NCI-H1436 treated with DMSO at 0.1 percent for 48 hours (cell line): ENCODE results near the gene DIS3L.
A peak's percentile ranks its signal among the peaks of the same experiment; 100 is the strongest.
"Not testable (repeated sequence)": the region's sequence is repeated elsewhere in the genome, so short reads cannot be mapped to it uniquely, and the experiment has no call there.

Experiments
- DNase-seq: peaks from one replicate; lab custom pipeline; 2025; lab: John Stamatoyannopoulos, UW

The DIS3L gene

DNA sequence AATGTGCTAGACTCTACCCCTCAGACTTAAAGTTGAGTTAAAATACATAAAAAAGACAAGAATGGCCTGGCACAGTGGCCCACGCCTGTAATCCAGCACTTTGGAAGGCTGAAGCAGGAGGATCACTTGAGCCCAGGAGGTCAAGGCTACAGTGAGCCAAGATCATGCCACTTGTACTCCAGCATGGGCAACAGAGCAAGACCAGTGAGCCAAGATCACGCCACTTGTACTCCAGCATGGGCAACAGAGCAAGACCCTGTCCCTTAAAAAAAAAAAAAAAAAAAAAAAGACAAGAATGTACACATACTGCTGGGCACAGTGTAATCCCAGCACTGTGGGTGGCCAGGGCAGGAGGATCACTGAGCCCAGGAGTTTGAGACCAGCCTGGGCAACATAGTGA is 17.4 kb downstream of the DIS3L start:
- no peak for DNase-seq

DNA sequence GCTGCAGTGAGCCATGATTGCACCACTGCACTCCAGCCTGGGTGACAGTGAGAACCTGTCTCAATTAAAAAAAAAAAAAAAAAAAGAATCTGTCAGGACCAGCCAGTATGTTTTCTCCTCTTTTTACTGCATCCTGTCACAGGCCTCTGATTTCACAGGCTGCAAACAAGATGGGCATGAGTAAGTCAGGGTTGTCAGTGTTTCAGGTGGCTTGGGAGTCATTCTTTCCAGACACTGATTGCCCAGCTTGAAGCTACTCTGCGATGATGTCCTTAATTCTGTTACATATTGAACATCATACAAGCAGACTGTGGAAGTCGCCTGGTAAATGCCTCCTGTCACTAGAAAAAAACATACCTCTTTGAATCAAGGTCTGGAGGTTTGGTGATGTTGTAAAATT is 18.8 kb downstream of the DIS3L start:
- DNase-seq: no peak

DNA sequence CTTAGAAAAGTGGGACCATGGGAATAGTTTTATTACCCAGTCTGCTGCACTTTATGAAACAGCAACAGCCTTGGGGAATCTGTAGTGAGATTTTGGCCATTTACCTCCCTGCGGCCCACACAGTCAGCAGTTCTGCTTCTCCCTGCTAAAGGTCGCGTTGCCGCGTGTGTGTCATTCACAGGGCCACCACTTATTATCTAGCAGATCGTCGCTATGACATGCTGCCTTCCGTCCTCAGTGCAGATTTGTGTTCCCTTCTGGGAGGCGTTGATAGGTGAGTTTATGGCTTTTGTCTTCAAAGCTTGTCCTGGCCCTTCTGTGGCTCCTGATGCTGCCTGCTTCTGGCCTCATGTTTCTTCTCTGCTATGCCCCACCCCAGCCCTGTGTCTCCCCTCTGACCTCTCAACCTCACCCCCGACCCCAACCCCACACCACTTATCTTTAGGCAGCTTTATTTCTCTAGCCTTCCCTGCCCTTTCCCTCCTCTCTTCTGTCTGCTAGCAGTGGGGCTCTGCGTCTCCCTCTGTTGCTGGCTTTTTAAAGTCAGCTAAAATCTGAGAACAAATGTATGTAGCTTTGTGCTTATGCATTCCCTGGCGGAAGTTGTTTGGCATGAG is 30.1 kb downstream of the DIS3L start:
- no peak for DNase-seq

DNA sequence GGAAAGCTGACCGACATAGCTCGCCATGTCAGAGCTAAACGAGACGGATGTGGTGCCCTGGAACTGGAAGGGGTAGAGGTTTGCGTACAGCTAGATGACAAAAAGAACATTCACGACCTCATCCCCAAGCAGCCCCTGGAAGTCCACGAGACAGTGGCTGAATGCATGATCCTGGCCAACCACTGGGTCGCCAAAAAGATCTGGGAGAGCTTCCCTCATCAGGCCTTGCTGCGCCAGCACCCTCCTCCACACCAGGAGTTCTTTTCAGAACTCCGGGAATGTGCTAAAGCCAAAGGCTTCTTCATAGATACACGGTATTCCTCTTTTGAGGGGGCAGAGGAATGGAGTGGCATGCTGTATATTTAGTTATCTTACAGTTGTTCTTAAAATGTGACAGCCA is 32.7 kb downstream of the DIS3L start:
- no peak for DNase-seq

DNA sequence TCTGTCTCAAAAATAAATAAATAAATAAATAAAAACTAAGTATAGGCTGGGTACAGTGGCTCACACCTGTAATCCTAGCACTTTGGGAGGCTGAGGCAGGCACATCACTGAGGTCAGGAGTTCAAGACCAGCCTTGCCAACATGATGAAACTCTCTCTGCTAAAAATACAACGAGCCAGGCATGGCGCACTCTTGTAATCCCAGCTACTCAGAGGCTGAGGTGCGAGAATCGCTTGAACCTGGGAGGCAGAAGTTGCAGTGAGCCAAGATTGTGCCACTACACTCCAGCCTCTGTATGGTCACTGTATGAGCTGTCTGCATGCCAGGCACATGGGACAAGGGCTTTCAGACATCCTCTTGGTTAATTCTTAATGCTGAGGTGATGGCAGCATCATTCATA is 34.4 kb downstream of the DIS3L start:
- DNase-seq: no peak

DNA sequence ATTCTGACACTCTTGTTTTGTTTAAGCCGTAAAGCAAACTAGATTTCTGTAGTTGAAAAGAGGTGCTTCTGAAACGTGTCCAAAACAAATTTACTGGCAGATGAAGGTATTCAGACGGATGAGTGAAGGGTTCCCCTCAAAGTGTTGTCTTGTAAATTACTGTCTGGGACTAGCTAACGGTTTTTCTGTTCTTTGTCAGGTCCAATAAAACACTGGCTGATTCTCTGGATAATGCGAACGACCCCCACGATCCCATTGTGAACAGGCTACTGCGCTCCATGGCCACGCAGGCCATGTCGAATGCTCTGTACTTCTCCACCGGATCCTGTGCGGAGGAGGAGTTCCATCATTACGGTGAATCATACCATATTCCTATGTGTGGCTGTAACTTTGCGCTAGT is 35.4 kb downstream of the DIS3L start:
- DNase-seq: no peak

DNA sequence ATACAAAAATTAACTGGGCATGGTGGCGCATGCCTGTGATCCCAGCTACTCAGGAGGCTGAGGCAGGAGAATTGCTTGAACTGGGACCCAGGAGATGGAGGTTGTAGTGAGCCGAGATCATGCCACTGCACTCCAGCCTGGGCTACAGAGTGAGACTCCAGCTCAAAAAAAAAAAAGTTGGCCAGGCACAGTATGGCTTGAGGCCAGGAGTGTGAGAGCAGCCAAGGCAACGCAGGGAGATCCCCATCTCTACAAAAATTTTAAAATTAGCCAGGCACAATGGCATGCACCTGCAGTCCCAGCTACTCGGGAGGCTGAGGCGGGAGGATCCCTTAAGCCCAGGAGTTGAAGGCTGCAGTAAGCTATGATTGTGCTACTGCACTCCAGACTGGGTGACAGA is 55.2 kb downstream of the DIS3L start:
- not testable (repeated sequence) for DNase-seq

DNA sequence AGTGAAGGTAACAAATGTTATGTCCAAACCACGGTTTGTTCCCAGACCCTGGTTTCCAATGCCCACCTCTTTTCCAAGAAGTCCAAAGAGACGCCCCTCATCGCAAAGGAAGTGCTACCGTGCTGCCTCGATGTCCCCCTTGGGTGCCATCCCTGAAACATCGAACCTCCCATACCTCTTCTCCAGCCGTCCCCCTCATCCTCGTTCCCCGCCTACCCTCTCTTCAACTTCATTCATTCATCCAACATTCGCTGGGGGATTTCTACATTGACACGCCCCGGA is 62.6 kb downstream of the DIS3L start:
- no peak for DNase-seq

DNA sequence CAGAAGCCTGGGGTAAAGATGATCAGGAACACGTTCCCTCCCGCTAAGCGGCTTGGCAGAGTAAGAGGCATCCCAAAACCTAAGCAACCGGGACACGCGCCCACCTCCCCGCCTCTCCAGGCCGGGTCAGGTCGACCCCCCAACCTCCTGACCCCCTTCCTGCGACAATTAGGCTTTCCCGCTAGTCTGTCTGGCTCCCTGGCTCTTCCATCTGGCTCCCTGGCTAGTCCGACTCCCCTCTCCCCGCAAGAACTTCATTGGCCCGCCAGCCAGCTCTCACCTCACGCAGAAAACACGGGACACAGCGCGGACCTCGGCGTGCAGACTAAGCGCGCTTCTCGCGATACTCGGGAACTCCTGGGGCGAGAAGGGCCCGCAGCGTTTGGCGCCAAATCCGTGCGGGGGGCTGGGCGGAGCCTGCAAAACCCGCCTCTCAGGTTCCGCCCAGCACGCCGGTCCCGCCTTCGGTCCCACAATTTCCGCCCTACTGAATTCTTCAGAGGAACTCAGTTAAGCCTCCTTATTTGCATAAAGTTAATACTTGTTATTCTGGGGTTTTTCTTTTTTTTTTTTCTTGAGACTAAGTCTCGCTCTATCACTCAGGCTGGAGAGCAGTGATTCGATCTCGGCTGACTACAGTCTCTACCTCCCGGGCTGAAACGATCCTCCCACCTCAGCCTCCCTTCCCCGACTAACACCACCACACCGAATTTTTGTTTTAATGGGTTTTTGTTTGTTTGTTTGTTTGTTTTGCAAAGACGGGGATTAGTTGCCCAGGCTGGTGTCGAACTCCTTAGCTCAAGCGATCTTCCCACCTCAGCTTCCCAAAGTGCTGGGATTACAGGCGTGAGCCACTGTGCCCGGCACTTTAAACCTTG is 63.2 kb downstream of the DIS3L start, which contains the start of gene TIPIN:
TSS of gene TIPIN (minus strand) at position 327 of the 878 bp plus-strand sequence. CDS start 3,738 bp downstream, outside the sequence.
- DNase-seq: peak; percentile 66

DNA sequence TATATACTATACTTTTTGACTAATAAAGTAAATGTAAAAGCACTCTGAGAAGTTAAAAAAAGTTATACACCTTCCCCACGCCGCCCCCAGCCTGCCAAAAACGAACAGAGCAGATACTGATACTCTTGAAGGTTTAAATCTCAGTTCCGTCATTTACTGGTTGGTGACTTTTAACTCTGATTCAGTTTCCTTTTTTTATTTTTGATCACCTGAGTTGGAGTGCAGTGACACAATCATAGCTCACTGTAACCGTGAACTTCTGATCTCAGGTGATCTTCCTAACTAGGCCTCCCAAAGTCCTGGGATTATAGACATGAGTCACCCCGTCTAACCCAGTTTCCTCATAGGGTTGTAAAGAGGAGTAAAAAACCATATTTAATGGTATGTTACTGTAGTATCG is 66.4 kb downstream of the DIS3L start:
- DNase-seq: no peak

DNA sequence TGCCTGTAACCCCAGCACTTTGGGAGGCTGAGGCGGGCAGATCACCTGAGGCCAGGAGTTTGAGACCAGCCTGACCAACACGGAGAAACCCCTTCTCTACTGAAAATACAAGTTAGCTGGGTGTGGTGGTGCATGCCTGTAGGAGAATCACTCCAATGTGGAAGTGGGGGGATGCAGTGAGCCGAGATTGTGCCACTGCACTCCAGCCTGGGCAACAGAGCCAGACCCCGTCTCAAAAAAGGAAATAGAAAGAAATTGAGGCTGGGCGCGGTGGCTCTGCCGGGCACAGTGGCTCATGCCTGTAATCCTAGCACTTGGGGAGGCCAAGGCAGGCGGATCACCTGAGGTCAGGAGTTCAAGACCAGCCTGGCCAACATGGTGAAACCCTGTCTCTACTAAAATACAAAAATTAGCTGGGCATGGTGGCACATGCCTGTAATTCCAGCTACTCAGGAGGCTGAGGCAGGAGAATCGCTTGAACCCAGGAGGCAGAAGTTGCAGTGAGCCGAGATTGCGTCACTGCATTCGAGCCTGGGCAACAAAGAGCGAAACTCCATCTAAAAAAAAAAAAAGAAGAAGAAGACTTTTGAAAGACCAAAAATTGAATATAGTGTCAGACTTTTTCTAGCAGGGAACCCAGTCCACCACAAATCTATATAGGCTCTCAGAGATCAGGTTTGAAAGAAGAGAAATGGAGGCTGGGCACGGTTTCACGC is 68.5 kb downstream of the DIS3L start:
- not testable (repeated sequence) for DNase-seq

DNA sequence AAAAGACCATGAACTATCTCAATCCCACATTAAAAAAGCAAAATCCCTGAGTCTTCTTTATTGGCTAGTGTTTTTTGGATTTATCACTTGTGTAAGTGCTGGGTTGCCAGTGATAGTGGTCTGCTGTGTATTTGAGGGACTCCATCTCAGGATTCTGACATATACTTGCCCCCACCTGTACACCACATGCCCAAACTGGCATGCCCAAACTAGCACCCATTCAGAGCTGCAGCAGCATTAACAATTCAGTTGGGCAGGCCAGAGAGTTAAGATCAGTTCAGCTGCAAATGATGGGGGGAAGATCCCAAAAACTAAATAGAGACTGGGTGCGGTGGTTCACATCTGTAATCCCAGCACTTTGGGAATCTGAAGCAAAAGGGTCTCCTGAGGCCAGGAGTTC is 69.4 kb downstream of the DIS3L start:
- no peak for DNase-seq

DNA sequence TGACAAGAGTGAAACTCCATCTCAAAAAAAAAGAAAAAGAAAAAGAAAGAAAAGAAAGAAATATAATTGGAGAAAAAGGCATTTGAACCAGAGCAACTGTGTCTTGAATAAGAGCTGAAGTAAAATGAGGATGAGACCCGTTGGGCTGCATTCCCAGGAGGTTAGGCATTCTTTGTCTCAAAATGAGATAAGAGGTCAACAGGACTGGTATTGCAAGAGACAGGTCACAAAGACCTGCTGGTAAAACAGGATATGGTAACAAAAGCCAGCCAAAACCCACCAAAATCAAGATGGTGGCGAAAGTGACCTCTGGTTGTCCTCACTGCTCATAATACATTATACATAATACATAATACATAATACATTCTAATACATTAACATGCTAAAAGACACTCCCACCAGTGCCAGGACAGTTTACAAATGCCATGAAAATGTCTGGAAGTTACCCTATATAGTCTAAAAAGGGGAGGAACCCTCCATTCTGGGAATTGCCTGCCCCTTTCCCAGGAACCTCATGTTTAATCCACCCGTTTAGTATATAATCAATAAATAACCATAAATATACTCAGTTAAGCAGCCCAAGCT is 71.7 kb downstream of the DIS3L start:
- no peak for DNase-seq

DNA sequence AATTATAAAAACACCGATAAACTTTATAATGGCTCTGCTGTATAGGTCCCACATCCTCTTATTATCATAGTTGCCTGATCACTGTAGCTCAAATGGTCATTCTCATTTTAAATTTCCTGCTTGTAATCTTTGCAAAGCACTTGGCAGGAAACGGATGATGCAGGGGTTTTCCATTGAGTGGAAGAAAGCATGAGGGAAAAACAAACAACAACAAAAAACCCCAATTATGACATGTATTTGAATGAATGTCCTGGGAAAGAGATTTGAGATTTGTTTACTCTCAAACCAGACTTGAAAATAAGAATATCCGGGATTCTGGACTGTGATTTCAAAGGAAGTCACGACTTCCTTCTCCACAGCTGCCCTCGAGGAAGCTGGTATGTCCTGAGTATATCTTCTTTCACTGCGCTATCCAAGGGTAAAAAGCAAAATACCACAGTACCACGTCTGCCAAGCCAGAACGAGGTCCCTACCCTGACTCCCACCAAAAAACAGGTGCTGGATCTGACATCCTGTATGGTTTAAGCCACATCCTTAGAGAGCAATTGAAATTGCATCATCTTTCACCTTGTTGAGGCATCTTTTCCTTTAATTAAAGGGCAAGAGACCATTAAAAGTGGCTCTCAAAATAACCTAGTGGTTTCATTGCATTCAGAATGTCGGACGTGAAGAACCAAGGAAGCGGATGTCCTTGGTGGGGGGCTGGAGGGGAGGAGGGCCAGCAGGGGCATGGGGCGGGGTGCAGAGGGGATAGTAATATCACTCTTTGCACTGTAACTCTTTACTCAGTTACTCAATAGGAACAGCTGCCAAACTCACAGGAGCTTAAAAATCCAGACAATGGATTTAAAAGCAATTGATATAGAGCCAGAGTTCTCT is 76.6 kb downstream of the DIS3L start:
- DNase-seq: no peak

DNA sequence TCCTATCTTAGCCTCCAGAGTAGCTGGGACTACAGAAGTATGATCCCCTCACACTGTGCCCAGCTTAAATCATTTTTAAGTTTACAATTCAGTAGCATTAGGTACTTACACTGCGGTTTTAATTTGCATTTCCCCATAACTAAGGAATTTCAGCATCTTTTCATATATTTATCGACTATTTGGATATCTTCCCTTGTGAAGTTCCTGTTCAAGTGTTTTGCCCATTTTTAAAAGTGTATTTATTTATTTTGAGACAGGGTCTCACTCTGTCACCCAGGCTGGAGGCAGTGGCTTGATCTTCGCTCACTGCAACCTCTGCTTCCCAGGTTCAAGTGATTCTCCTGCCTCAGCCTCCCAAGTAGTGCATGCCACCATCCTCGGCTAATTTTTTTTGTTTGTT is 80.8 kb downstream of the DIS3L start:
- DNase-seq: no peak

DNA sequence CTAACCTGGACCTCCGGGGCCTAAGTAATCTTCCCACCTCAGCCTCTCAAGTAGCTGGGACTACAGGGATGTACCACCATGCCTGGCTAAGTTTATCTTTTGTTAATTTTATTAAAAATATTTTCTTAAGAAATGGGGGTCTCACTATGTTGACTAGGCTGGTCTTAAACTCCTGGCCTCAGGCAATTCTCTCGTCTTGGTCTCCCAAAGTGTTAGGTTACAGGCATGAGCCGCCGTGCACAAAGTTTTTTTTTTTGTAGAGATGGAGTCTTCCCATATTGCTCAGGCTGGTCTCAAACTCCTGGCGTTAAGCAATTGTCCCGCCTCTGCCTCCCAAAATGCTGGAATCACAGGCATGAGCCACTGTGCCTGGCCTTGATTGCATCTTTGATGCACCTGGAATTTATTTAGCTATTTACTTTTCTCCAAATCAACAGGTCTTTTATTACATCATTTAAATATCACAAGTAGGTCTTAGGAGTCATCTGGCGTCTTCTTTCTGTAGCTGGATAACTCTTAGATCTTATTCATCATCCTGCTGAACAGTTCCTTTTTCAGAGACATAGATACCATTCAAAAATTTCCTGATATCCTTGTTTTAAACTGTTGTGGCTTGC is 85.6 kb downstream of the DIS3L start:
- no peak for DNase-seq

DNA sequence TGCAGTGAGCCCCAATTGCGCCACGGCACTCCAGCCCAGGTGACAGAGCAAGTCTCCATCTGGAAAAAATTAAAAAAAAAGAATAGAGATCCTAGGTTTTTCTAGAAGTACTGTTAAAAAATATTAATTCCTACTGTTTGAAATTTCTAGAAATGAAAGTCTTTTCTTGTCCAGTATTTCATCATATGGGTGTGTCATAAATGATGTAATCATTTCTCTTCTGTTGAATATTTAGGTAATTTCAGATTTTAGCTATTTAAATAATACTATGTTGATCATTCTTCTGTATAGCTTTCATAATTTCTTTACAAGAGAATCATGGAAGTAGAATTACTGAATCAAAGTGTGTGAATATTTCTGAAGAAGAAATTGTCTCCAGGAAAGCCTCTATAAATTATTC is 88.0 kb downstream of the DIS3L start:
- DNase-seq: not testable (repeated sequence)
